K562 (cell line): ENCODE measurements around the gene CDYL2.

Experiments used
- CTCF ChIP-seq, 3 experiments: IDR thresholded peaks in 2 of 3; conservative IDR thresholded peaks in 1 of 3; 2 replicates each; pipeline ENCODE4 v1.5.1; 2011 to 2012; ENCODE audit warnings: low read length in 3 of 3, mild to moderate bottlenecking in 3 of 3, control low read depth in 2 of 3, improper control_type of control experiment in 1 of 3, inconsistent platforms in 1 of 3, low read depth in 1 of 3, mixed read lengths in 1 of 3, moderate library complexity in 1 of 3; ENCODE audit not compliant: insufficient read depth in 2 of 3
- E2F6 ChIP-seq, 2 experiments: IDR thresholded peaks; 2 replicates each; pipeline ENCODE4 v1.6.1; 2011; ENCODE audit warnings: borderline replicate concordance in 1 of 2, control low read depth in 1 of 2, low read depth in 1 of 2, low read length in 1 of 2, mild to moderate bottlenecking in 1 of 2, mixed read lengths in 1 of 2, moderate library complexity in 1 of 2; ENCODE audit not compliant: insufficient read depth in 1 of 2, insufficient read length in 1 of 2, poor library complexity in 1 of 2, severe bottlenecking in 1 of 2; ENCODE audit errors: extremely low read depth in 1 of 2
- TAL1 ChIP-seq: fragments of 450-650 bp; IDR thresholded peaks from 2 replicates; pipeline ENCODE4 v1.6.1; 2016; ENCODE audit warnings: mild to moderate bottlenecking

GRCh38 chr16:80585764-80586163, 218.6 kb downstream of the CDYL2 start:
- TF ChIP-seq E2F6 (IDR thresholded peaks at IDR 0.05; ENCODE audit: borderline replicate concordance in 1 of 2, extremely low read depth in 1 of 2, insufficient read depth in 1 of 2, insufficient read length in 1 of 2, low read depth in 1 of 2, low read length in 1 of 2, poor library complexity in 1 of 2, severe bottlenecking in 1 of 2), result no peak
- TF ChIP-seq TAL1, result no peak
- TF ChIP-seq CTCF (IDR thresholded peaks at IDR 0.05 in 2 of 3, conservative IDR thresholded peaks at IDR 0.05 in 1 of 3; ENCODE audit: insufficient read depth in 2 of 3, low read depth in 1 of 3, low read length in 3 of 3), result no peak
